Ascending aorta (tissue), 2 donors: Measurements from ENCODE around the gene ZDHHC22. TPM values are rescaled to one million over a fixed set of nuclear protein-coding genes. Genes with fewer than 3 reads are reported as not detected.
A peak's percentile ranks its signal among the peaks of the same experiment; 100 is the strongest.

Experiments
- DNase-seq, 2 donors: peaks; one replicate each; pipeline ENCODE4 v3.0.0-alpha.2; 2019; ENCODE audit warnings: low spot score in 2 of 2
- H3K27ac ChIP-seq, 2 donors: fragments of 200-600 bp; sonication (generic); one replicate each; pipeline ENCODE4 v1.5.1; 2016 to 2017; ENCODE audit warnings: mild to moderate bottlenecking in 1 of 2
- H3K27me3 ChIP-seq: fragments of 200-600 bp; sonication (generic); one replicate; pipeline ENCODE4 v1.5.1; 2017
- H3K36me3 ChIP-seq, 2 donors: fragments of 200-600 bp; sonication (generic); one replicate each; pipeline ENCODE4 v1.5.1; 2016
- H3K4me1 ChIP-seq, 2 donors: fragments of 200-600 bp; sonication (generic); one replicate each; pipeline ENCODE4 v1.5.1; 2016 to 2017; ENCODE audit warnings: mild to moderate bottlenecking in 1 of 2
- H3K4me3 ChIP-seq, 2 donors: fragments of 200-600 bp; sonication (generic); one replicate each; pipeline ENCODE4 v1.5.1; 2016 to 2017; ENCODE audit warnings: mild to moderate bottlenecking in 1 of 2
- H3K9me3 ChIP-seq, 2 donors: fragments of 200-600 bp; sonication (generic); one replicate each; pipeline ENCODE4 v1.5.1; 2016
- CTCF ChIP-seq, 3 experiments: fragments of 200-600 bp in 2 of 3; fragments of 450-650 bp in 1 of 3; sonication (generic) in 2 of 3; IDR thresholded peaks; one replicate each; pipeline ENCODE4 v1.5.1; 2016 to 2019; ENCODE audit warnings: antibody characterized with exemption in 3 of 3, mild to moderate bottlenecking in 1 of 3, moderate library complexity in 1 of 3
- intact Hi-C: fragments of 100-400 bp; cut with DNase I; formaldehyde crosslinking; loops from one replicate; pipeline ENCODE4 v1.15.1; 2023
- total RNA-seq: library from RNA; depleted of rRNA; stranded (reverse); fragments of >200 nt; gene quantifications from one replicate; pipeline ENCODE4 v1.1.0, GENCODE V29; 2016

Gene ZDHHC22
- total RNA-seq, 1 donor from 2014 or later = not detected

- Histone ChIP-seq H3K27me3 (no peaks in the 10 kb centered on the region), H3K4me3 (no peak overlapping the region), H3K4me1 (peaks cover 0 to 9% of the 10 kb centered on the region in 2 donors), H3K9me3 (no peaks in the 10 kb centered on the region), H3K36me3 (no peaks in the 10 kb centered on the region), H3K27ac (no peak overlapping the region)
- no peak for DNase-seq
- intact Hi-C loops = no loop called here
- TF ChIP-seq CTCF (IDR thresholded peaks at IDR 0.05) = no peak
Measured at GRCh38 chr14:77161011-77161410, 19.4 kb upstream of the ZDHHC22 start.

GRCh38 chr14:77158882-77159255, 17.3 kb upstream of the ZDHHC22 start:
- H3K4me3 ChIP-seq = peak overlapping the region in 1 of 2 donors; percentile 1
- no peaks in the 10 kb centered on the region for H3K36me3 ChIP-seq
- intact Hi-C loops = loop anchor here (10.0 kb wide), 1 partner anchor 156 kb away; no protein-coding TSS in a partner anchor

GRCh38 chr14:77158175-77158881, 16.7 kb upstream of the ZDHHC22 start:
- Histone ChIP-seq H3K27me3 (no peaks in the 10 kb centered on the region), H3K27ac (no peak overlapping the region), H3K4me3 (peak overlapping the region in 1 of 2 donors; percentile 1), H3K9me3 (no peaks in the 10 kb centered on the region), H3K4me1 (peaks cover 0 to 14% of the 10 kb centered on the region in 2 donors), H3K36me3 (no peaks in the 10 kb centered on the region)
- no peak for TF ChIP-seq CTCF (IDR thresholded peaks at IDR 0.05)
- no peak for DNase-seq
- intact Hi-C loops = loop anchor here (10.0 kb wide), 1 partner anchor 156 kb away; no protein-coding TSS in a partner anchor

More at GRCh38 chr14:77158882-77159255, 17.3 kb upstream of the ZDHHC22 start:
- Histone ChIP-seq H3K27me3 (no peaks in the 10 kb centered on the region), H3K9me3 (no peaks in the 10 kb centered on the region), H3K27ac (no peak overlapping the region), H3K4me1 (peaks cover 0 to 14% of the 10 kb centered on the region in 2 donors)
- no peak for TF ChIP-seq CTCF (IDR thresholded peaks at IDR 0.05)
- no peak for DNase-seq

GRCh38 chr14:77157740-77158139, 16.1 kb upstream of the ZDHHC22 start:
- Histone ChIP-seq H3K4me3 (no peak overlapping the region), H3K9me3 (no peaks in the 10 kb centered on the region), H3K36me3 (no peaks in the 10 kb centered on the region), H3K4me1 (peaks cover 0 to 14% of the 10 kb centered on the region in 2 donors), H3K27me3 (no peaks in the 10 kb centered on the region), H3K27ac (no peak overlapping the region)
- no peak for DNase-seq
- intact Hi-C loops = loop anchor here (10.0 kb wide), 1 partner anchor 157 kb away; no protein-coding TSS in a partner anchor
- TF ChIP-seq CTCF (IDR thresholded peaks at IDR 0.05) = no peak

GRCh38 chr14:77155083-77155482, 13.5 kb upstream of the ZDHHC22 start:
- no peaks in the 10 kb centered on the region for H3K9me3 ChIP-seq
- H3K4me3 ChIP-seq = no peak overlapping the region
- no peak for DNase-seq
- no peak overlapping the region for H3K27ac ChIP-seq
- H3K4me1 ChIP-seq = peaks cover 0 to 14% of the 10 kb centered on the region in 2 donors
- H3K36me3 ChIP-seq = no peaks in the 10 kb centered on the region
- no peaks in the 10 kb centered on the region for H3K27me3 ChIP-seq
- TF ChIP-seq CTCF (IDR thresholded peaks at IDR 0.05) = no peak
- intact Hi-C loops = loop anchor here (10.0 kb wide), 1 partner anchor 160 kb away; no protein-coding TSS in a partner anchor
